Kidney (tissue), 22 donors: ENCODE data around the gene C1QC. TPM values are rescaled to one million over a fixed set of nuclear protein-coding genes. Genes with fewer than 3 reads are reported as not detected.

Source experiments
- DNase-seq, 5 donors: peaks; one replicate each; pipeline ENCODE4 v3.0.0-alpha.2; 2013 to 2020
- FAIRE-seq: peaks from 2 replicates; lab custom pipeline; 2012; peaks lifted over from hg19 to GRCh38; lab: Jason Lieb, UNC
- H3K27ac ChIP-seq, 2 donors: one replicate each; pipeline ENCODE4 v1.7.0; 2013; ENCODE audit warnings: low read depth in 2 of 2, low read length in 2 of 2, inconsistent platforms in 1 of 2
- H3K27me3 ChIP-seq: one replicate; pipeline ENCODE4 v1.7.1; 2013; ENCODE audit warnings: low read length, inconsistent platforms; ENCODE audit not compliant: control insufficient read depth, insufficient read depth
- H3K36me3 ChIP-seq, 3 donors: one replicate each; pipeline versions ENCODE4 v1.7.0 to v1.7.1; 2013; ENCODE audit warnings: low read length in 3 of 3, control low read depth in 1 of 3, inconsistent platforms in 1 of 3; ENCODE audit not compliant: insufficient read depth in 3 of 3, control insufficient read depth in 2 of 3
- H3K4me1 ChIP-seq, 3 donors: one replicate each; pipeline versions ENCODE4 v1.7.0 to v1.7.1; 2013; ENCODE audit warnings: low read length in 3 of 3, inconsistent platforms in 1 of 3, low read depth in 1 of 3; ENCODE audit not compliant: control insufficient read depth in 2 of 3, insufficient read depth in 2 of 3
- H3K4me3 ChIP-seq, 3 donors: one replicate each; pipeline versions ENCODE4 v1.7.0 to v1.8.1; 2013; ENCODE audit warnings: low read length in 3 of 3, control low read depth in 1 of 3, inconsistent platforms in 1 of 3
- H3K9ac ChIP-seq, 3 donors: one replicate each; pipeline versions ENCODE4 v1.7.0 to v1.7.1; 2013; ENCODE audit warnings: low read length in 3 of 3, control low read depth in 1 of 3, inconsistent platforms in 1 of 3
- H3K9me3 ChIP-seq, 3 donors: one replicate each; pipeline versions ENCODE4 v1.7.0 to v1.7.1; 2013; ENCODE audit warnings: low read length in 3 of 3, control low read depth in 1 of 3, inconsistent platforms in 1 of 3; ENCODE audit not compliant: control insufficient read depth in 2 of 3, insufficient read depth in 1 of 3
- CTCF ChIP-seq: IDR thresholded peaks from 3 replicates; pipeline ENCODE4 v1.5.1; 2012; ENCODE audit warnings: mild to moderate bottlenecking, moderate library complexity, borderline replicate concordance; ENCODE audit not compliant: insufficient read depth; ENCODE audit errors: extremely low read depth
- intact Hi-C: fragments of 100-400 bp; cut with DNase I; formaldehyde crosslinking; loops from one replicate; pipeline ENCODE4 v1.11.1; 2022
- long read RNA-seq, 10 donors: library from polyadenylated mRNA in 1 of 10; unstranded in 1 of 10; transcript quantifications; one replicate each; pipeline ENCODE4 v2.0.0 and lab custom pipeline, GENCODE V29; 2021 to 2026
- polyA plus RNA-seq: library from polyadenylated mRNA; stranded (reverse); fragments of 350-450 nt; fragmentation: Illumina TruSeq; extraction: RNeasy Lipid Tissue Mini Kit (QIAGEN cat#74804); gene quantifications from one replicate; pipeline ENCODE4 v1.2.3, GENCODE V29; 2014; ENCODE audit warnings: low read depth, low replicate concordance; ENCODE audit not compliant: insufficient read depth
- total RNA-seq: library from RNA; stranded (reverse); fragmentation: NEBNext Ultra II Directional; extraction: Animal tissue kit (Norgen Biotek cat#: 25700); gene quantifications from one replicate; pipeline ENCODE4 v1.2.1, GENCODE V29; 2021
- donor health status: control.
- donor health status: control.
- donor health status: control.
- donor health status: control.
- donor health status: control.
- donor health status: DM: yes; HTN: yes; CAD: no.
- donor health status: Normal renal cell carcinoma (clear cell type).

C1QC gene
- 287 TPM for total RNA-seq
- polyA plus RNA-seq, result 57.4 TPM
- long read RNA-seq, donor 1, transcript C1QC-203 (3 exons, 1,163 nt), result major isoform, 8 of 19 reads
- long read RNA-seq, donor 1, partial matches to known transcripts, result 9 of 19 reads
- long read RNA-seq, donor 1, other reads (novel, unspliced or antisense), result 0 of 19 reads
- long read RNA-seq, donor 2, transcript C1QC-203 (3 exons, 1,163 nt), result major isoform, 6 of 13 reads
- long read RNA-seq, donor 2, partial matches to known transcripts, result 5 of 13 reads
- long read RNA-seq, donor 2, other reads (novel, unspliced or antisense), result 0 of 13 reads
- long read RNA-seq, donor 3, transcript C1QC-203 (3 exons, 1,163 nt), result major isoform, 13 of 19 reads
- long read RNA-seq, donor 3, partial matches to known transcripts, result 5 of 19 reads
- long read RNA-seq, donor 3, other reads (novel, unspliced or antisense), result 0 of 19 reads
- long read RNA-seq, donor 4, transcript C1QC-203 (3 exons, 1,163 nt), result major isoform, 9 of 10 reads
- long read RNA-seq, donor 4, partial matches to known transcripts, result 0 of 10 reads
- long read RNA-seq, donor 4, other reads (novel, unspliced or antisense), result 0 of 10 reads
- long read RNA-seq, donor 5, result 0 reads
- long read RNA-seq, donor 6, partial matches to known transcripts, result 0 of 3 reads
- long read RNA-seq, donor 6, other reads (novel, unspliced or antisense), result 0 of 3 reads
- long read RNA-seq, donor 7, transcript C1QC-203 (3 exons, 1,163 nt), result major isoform, 63 of 78 reads
- long read RNA-seq, donor 7, partial matches to known transcripts, result 11 of 78 reads
- long read RNA-seq, donor 7, other reads (novel, unspliced or antisense), result 0 of 78 reads
- long read RNA-seq, donor 8, partial matches to known transcripts, result 0 of 4 reads
- long read RNA-seq, donor 8, other reads (novel, unspliced or antisense), result 0 of 4 reads
- long read RNA-seq, donor 9, transcript C1QC-203 (3 exons, 1,163 nt), result major isoform, 8 of 8 reads
- long read RNA-seq, donor 9, partial matches to known transcripts, result 0 of 8 reads
- long read RNA-seq, donor 9, other reads (novel, unspliced or antisense), result 0 of 8 reads
- long read RNA-seq, donor 10, transcript C1QC-203 (3 exons, 1,163 nt), result major isoform, 6 of 17 reads
- long read RNA-seq, donor 10, partial matches to known transcripts, result 11 of 17 reads
- long read RNA-seq, donor 10, other reads (novel, unspliced or antisense), result 0 of 17 reads

DNA sequence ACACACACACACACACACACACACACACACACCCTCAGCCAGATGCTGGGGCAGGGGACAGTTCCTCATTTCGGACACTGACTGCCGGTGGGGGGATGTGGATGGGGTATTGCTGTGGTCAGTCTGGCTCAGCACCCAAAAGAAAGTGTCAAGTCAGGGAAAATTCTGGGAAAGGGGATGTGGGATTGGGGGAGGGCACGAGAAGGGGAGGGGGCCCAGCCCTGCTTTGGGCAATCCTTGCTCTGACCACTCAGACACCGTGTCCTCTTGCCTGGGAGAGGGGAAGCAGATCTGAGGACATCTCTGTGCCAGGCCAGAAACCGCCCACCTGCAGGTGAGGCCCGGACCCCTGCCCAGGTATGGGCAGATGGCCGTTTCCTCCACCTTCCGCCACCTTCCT is at the start of gene C1QC:
TSS of gene C1QC (plus strand) at position 253 of the 400 bp plus-strand sequence. CDS start 391 bp downstream, outside the sequence.
- intact Hi-C loops, result loop anchor here (5.0 kb wide), 1 partner anchor 221 kb away; no protein-coding TSS in a partner anchor
- Histone ChIP-seq H3K36me3 (no peaks in the 10 kb centered on the region), H3K27ac (no peak within 1 kb of the TSS), H3K9ac (no peak within 1 kb of the TSS), H3K27me3 (no peaks in the 10 kb centered on the region), H3K4me3 (no peak within 1 kb of the TSS), H3K9me3 (no peaks in the 10 kb centered on the region), H3K4me1 (peaks cover 0 to 3% (median 0%) of the 10 kb centered on the region in 3 donors)
- FAIRE-seq, result no peak
- no peak for DNase-seq
- no peak for TF ChIP-seq CTCF

- DNase-seq (no peak), FAIRE-seq (no peak)
- Histone ChIP-seq H3K9ac (no peak overlapping the region), H3K4me1 (no peaks in the 10 kb centered on the region), H3K27ac (no peak overlapping the region), H3K36me3 (no peaks in the 10 kb centered on the region), H3K27me3 (no peaks in the 10 kb centered on the region), H3K9me3 (no peaks in the 10 kb centered on the region), H3K4me3 (no peak overlapping the region)
- TF ChIP-seq CTCF, result no peak
- intact Hi-C loops, result no loop called here
Measured at GRCh38 chr1:22594396-22594795, 49.0 kb upstream of the C1QC start.

- no peak overlapping the region for H3K9ac ChIP-seq
Measured at GRCh38 chr1:22595108-22595507, 48.3 kb upstream of the C1QC start.

More at GRCh38 chr1:22595108-22595507, 48.3 kb upstream of the C1QC start:
- H3K9me3 ChIP-seq, result no peaks in the 10 kb centered on the region
- H3K27me3 ChIP-seq, result no peaks in the 10 kb centered on the region
- intact Hi-C loops, result no loop called here
- H3K4me3 ChIP-seq, result no peak overlapping the region
- FAIRE-seq, result no peak
- DNase-seq, result no peak
- no peaks in the 10 kb centered on the region for H3K4me1 ChIP-seq
- H3K36me3 ChIP-seq, result no peaks in the 10 kb centered on the region
- no peak for TF ChIP-seq CTCF
- no peak overlapping the region for H3K27ac ChIP-seq
